NCI-H1105 (cell line): ENCODE data around the gene PLCB1.
"Not testable (repeated sequence)": the region's sequence is repeated elsewhere in the genome, so short reads cannot be mapped to it uniquely, and the experiment has no call there.

ENCODE experiments used
- DNase-seq: peaks from one replicate; lab custom pipeline; 2025; lab: John Stamatoyannopoulos, UW

Gene PLCB1

GRCh38 chr20:8156235-8157079, 24.4 kb downstream of the PLCB1 start:
- DNase-seq: no peak

GRCh38 chr20:8159217-8159616, 27.2 kb downstream of the PLCB1 start:
- not testable (repeated sequence) for DNase-seq

DNA sequence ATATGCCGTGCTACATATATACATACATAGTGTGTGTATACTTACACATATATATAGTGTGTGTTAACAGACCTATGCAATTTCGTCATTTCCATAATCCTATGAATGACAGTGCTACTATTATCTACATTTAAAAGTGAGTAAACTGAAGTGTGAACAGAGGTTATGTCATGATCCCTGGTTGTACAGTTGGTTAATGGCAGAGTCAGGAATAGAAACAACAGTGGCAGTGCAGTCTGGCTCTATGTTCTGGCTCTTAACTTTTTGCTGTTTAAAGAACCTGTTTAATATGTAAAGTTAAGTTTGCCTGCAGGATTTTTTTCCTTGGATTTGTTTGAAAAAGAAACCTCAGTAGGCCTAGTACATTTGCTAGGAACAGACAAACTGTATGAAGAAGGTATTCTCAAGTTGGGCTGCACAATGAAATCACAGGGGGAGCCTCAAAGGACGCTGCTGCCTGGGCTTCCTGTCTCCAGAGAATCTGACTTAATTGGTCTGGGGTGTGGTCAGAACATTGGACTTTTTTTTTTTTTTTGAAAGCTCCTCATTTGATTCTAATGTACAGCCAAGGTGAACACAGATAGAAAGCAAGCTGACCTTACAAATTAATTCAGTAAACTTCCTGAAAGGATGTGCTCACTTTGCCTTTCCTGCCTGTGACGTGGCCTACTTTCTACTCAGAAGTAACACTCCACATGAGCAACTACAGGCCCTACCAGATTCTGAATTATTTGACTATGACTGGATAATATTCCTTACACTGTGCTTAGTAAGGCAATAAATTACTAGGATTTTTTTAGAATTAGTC, 29.4 kb downstream of the PLCB1 start:
- DNase-seq: no peak

DNA sequence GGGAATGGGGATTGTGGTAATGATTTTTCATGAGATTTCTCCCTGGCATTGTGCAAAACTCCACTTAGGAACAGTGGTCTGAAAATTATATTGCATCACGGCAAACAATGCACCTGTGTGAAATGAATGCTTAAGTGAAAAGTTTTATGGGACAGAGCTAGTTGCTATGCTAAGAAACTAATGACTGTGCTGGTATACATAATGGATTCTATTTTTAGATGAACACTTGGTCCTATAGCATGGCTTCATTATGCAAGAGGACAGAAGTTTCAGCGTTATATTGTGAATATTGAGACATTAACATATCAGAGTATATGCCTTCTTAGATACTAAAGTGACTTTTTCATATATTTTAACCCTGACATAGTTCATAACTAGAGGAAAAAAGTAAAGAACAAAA, 30.5 kb downstream of the PLCB1 start:
- DNase-seq: no peak

GRCh38 chr20:8163543-8163942, 31.5 kb downstream of the PLCB1 start:
- no peak for DNase-seq

DNA sequence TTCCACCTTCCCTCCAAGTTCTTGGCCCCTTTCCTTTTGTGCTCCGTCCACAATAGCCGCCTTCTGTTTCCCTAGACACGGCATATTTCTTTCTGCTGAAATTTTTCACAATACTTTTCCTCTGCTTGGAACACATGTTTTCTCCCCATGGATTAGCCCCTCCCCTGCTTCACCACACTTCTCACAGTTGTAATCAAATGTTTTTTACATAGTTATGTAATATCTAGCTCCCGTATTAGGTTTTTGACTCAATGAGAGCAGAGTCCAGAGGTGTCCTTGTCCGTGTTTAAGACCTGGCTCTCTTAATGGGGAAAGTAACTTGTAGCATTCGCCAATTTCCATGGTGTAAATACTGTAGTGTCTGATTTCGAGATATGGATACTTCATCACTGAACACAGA, 34.7 kb downstream of the PLCB1 start:
- no peak for DNase-seq

DNA sequence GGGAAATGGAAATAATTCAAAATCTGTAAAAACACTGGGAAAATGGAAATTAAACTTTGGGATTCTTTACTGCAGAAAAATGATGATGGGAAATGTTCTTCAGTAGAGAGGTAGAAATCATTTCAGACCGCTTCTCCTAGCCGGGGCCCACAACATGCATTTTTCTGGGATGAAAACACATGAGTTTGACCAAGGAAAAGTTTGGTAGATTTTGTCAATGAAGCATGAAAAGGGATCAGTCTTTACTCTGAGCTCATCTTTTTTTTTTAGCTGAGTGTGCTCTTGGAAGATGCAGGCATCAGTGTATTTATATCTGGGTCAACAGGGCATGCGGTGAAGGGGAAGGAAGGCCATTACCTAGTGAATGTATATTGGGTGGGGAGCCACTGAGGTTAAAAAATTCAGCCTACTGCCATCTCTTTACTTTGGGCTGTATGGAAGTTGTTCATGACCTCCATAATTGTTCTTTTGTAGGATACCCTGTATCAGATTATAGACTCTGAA, 36.8 kb downstream of the PLCB1 start:
- no peak for DNase-seq

DNA sequence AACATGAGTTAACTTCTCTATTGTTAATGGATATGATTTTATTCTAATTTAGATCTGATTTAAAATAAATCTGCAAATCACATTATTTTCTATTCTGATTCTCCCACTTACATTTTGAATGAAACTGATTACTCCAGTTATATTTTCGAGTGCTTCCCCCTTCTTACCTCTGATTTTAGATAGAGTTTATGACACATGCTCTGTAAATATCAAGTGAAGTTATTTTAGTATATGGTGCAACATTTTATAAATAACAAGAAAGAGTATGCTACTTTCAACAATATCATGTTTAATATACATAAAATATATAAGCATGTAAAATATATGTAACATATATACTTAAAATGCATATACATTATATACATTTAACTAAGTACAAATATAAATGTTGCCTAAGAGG, 38.9 kb downstream of the PLCB1 start:
- no peak for DNase-seq

- no peak for DNase-seq
These were observed 40.1 kb downstream of the PLCB1 start for GRCh38 chr20:8172191-8172590.

- no peak for DNase-seq
These were observed 43.9 kb downstream of the PLCB1 start for GRCh38 chr20:8175741-8176675.

GRCh38 chr20:8183526-8183925, 51.5 kb downstream of the PLCB1 start:
- no peak for DNase-seq

DNA sequence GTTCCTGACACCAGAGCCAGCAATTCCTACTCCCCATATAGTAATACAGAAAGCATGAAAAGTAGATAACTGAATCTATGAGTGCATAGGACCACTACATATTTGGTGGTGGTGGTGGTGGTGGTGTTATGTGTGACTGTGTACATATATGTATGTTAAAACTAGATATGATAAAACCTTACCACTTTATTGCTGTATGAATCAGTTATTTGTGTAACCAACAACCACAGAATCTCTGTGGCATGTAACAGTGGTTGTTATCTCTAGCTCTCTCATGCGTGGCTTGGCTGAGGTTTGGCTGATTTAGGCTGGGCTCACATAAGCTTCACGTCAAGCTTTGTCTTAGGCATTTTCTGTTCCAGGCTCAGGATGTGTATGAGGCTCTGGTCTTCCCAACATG, 55.7 kb downstream of the PLCB1 start:
- no peak for DNase-seq

- DNase-seq: no peak
These were observed 58.2 kb downstream of the PLCB1 start for GRCh38 chr20:8190043-8190880.

- no peak for DNase-seq
These were observed 62.7 kb downstream of the PLCB1 start for GRCh38 chr20:8194721-8195120.

- no peak for DNase-seq
These were observed 64.0 kb downstream of the PLCB1 start for GRCh38 chr20:8196096-8196495.

DNA sequence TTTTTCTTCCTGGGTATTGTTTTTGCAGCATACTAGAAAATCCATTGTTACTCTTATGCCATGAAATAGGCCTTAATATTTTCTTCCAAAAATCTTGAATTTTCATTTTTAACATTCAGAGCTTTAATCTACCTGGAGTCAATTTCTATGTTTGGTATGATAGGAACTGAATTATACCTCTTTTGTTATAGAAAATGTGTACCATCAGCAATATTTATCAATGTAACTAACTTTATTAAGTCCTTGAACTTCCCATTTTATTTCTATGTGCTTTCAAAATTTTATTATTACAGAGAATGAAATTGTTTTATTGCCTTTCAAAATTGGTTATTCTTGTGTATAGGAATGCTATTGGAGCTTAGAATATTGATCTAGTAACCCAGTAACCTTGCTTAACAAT, 68.2 kb downstream of the PLCB1 start:
- DNase-seq: no peak

GRCh38 chr20:8203366-8203765, 71.3 kb downstream of the PLCB1 start:
- DNase-seq: no peak

DNA sequence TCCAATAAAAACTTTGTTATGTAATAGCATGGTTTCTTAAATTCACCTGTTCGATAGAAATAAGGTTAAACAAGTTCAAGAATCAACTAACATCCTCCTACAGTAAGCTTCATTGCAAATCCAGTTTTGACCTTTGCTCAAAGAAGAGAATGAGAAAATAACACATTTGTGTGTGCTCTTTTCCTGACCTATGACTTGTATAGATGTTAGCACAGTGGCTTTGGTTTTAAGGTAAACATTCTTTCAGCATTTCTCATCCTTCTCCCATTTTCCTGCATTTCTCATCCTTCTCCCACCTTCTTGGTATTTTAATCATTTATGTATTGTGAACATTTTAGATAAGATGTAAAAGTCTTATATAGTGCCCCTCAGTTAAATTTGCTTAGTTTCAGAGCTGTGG, 73.9 kb downstream of the PLCB1 start:
- DNase-seq: no peak

- DNase-seq: no peak
These were observed 76.2 kb downstream of the PLCB1 start for GRCh38 chr20:8208226-8208625.

GRCh38 chr20:8209061-8209460, 77.0 kb downstream of the PLCB1 start:
- DNase-seq: no peak

DNA sequence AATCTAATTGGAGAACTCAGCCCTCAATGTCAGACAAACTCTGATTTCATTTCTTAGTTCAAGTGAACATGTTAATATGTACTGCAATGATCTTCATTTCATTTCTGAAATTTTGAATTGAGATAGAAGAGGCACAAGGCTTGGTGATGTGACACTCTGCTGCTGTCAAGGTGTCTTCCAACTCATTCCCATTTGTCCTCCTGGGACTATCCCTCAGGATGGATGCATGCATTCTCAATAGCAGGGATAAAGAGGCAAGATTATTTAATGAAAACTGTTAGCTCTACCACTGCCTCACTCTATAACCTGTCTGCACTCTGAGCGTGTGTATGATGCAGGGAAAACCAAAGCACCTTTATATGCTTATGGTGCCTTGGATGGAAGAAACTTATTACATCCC, 78.7 kb downstream of the PLCB1 start:
- no peak for DNase-seq
